Calu3 (cell line): Measurements from ENCODE around the gene PIK3R6. TPM values are rescaled to one million over a fixed set of nuclear protein-coding genes. Genes with fewer than 3 reads are reported as not detected.

Source experiments
- BruUV-seq: library from RNA; stranded (reverse); fragments of 400-500 nt; replicated peaks from 2 replicates; lab custom pipeline; 2021; lab: Mats Ljungman, UMichigan
- CTCF ChIA-PET: fragments of 300-600 bp; sonication (Branson Sonifier 250); formaldehyde crosslinking; loops from one replicate; lab custom pipeline; 2022; ENCODE audit warnings: antibody characterized with exemption; lab: Charles Lee
- DNase-seq: peaks from one replicate; pipeline ENCODE4 v3.0.0; 2022
- H3K27ac Mint-ChIP-seq: one replicate; pipeline ENCODE4 v1.8.0; 2022; ENCODE audit warnings: mixed read lengths; ENCODE audit not compliant: unreplicated experiment
- H3K27me3 Mint-ChIP-seq: one replicate; pipeline ENCODE4 v1.8.0; 2022; ENCODE audit warnings: mixed read lengths; ENCODE audit not compliant: unreplicated experiment
- H3K36me3 Mint-ChIP-seq: one replicate; pipeline ENCODE4 v1.8.0; 2022; ENCODE audit warnings: mild to moderate bottlenecking, moderate library complexity, mixed read lengths; ENCODE audit not compliant: insufficient read depth, unreplicated experiment
- H3K4me1 Mint-ChIP-seq: one replicate; pipeline ENCODE4 v1.8.0; 2022; ENCODE audit warnings: mild to moderate bottlenecking, low read depth, mixed read lengths; ENCODE audit not compliant: unreplicated experiment
- H3K4me3 Mint-ChIP-seq: one replicate; pipeline ENCODE4 v1.8.0; 2022; ENCODE audit warnings: mild to moderate bottlenecking, low read depth, moderate library complexity, mixed read lengths; ENCODE audit not compliant: unreplicated experiment
- H3K9me3 Mint-ChIP-seq: one replicate; pipeline ENCODE4 v1.8.0; 2022; ENCODE audit warnings: low read depth, mixed read lengths; ENCODE audit not compliant: unreplicated experiment
- intact Hi-C: fragments of 100-400 bp; cut with micrococcal nuclease; formaldehyde crosslinking; loops from one replicate; pipeline ENCODE4 v1.10.0; 2022; ENCODE audit not compliant: unreplicated experiment
- total RNA-seq: library from RNA; stranded (reverse); gene quantifications from 2 replicates; pipeline ENCODE4 v1.2.3, GENCODE V29; 2022
- TF ChIP-seq, protein P1 (sequence below): fragments of 200-600 bp; IDR thresholded peaks from one replicate; pipeline ENCODE4 v1.8.0; 2022; ENCODE audit warnings: antibody characterized with exemption; ENCODE audit not compliant: unreplicated experiment

Gene PIK3R6
- total RNA-seq, 1 experiment from 2014 or later = not detected

DNA sequence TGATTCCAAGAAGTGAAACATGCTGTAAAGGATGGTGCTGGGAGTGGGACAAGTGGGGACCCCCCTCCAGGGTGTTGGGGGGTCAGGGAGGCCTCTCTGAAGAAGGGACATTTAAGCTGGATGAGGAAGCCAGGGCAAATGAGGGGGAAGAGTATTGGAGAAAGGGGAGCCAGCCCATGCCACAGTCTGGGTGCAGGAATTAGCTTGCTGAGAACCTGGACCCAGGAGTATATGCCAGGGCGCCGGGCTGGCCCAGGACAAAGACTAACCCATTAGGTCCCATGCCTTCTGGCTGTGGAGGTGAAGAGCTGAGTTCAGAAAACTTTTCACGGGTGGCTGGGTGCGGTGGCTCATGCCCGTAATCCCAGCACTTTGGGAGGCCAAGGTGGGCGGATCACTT lies 45.6 kb upstream of the PIK3R6 start:
- DNase-seq = no peak
- CTCF ChIA-PET = no interaction called here
- TF ChIP-seq, protein P1, sequence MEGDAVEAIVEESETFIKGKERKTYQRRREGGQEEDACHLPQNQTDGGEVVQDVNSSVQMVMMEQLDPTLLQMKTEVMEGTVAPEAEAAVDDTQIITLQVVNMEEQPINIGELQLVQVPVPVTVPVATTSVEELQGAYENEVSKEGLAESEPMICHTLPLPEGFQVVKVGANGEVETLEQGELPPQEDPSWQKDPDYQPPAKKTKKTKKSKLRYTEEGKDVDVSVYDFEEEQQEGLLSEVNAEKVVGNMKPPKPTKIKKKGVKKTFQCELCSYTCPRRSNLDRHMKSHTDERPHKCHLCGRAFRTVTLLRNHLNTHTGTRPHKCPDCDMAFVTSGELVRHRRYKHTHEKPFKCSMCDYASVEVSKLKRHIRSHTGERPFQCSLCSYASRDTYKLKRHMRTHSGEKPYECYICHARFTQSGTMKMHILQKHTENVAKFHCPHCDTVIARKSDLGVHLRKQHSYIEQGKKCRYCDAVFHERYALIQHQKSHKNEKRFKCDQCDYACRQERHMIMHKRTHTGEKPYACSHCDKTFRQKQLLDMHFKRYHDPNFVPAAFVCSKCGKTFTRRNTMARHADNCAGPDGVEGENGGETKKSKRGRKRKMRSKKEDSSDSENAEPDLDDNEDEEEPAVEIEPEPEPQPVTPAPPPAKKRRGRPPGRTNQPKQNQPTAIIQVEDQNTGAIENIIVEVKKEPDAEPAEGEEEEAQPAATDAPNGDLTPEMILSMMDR = no peak
- Mint-ChIP-seq H3K27me3 (peaks cover 62% of the 10 kb centered on the region), H3K4me3 (no peak overlapping the region), H3K27ac (no peak overlapping the region), H3K9me3 (no peaks in the 10 kb centered on the region), H3K36me3 (no peaks in the 10 kb centered on the region), H3K4me1 (no peaks in the 10 kb centered on the region)
- no TSS peak for BruUV-seq
- intact Hi-C loops = no loop called here

DNA sequence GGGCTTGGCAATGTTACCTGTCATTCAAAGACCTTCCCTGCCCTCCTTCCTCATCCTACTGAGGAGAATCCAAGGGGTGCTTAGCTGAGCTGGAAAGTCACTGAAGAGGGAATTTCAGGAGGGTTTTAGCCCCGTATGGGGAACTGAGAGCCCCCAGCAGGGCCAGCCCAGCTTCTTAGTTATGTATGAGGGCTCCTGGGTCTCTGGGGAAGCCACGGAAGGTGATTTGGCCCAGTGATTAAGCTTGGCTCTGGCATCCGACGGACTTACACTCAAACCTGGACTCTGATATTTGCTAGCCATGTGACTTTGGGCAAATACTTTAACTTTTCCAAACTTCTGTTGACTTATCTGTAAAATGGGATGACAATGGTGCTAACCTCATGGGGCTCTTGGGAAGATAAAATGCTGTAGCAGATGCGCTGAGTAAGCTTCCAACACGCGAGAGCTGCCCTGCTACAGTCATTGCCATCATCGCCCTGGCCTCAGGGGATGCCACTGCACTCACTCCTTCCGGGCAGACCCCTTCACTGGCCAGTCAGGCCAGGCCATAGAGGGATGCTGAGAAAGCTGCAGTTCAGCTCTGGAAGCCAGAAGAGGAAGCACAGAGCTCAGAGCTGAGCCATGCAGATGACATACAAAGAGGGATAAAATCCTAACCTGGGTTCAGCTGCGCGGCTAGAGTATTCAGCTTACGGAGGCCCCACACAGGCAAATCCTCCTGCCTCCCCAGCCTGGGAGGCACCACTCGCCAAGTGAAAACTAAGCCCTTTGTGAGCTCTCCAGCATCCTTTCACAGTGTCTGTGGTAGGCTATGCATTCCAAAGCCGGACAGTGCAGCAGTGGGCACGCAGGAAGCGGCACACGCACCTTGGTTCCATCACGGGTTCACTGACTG lies 44.9 kb upstream of the PIK3R6 start:
- intact Hi-C loops = no loop called here
- DNase-seq = no peak
- no TSS peak for BruUV-seq
- no peak overlapping the region for H3K4me3 Mint-ChIP-seq
- H3K27me3 Mint-ChIP-seq = peaks cover 65% of the 10 kb centered on the region
- no peaks in the 10 kb centered on the region for H3K36me3 Mint-ChIP-seq
- no peaks in the 10 kb centered on the region for H3K9me3 Mint-ChIP-seq
- CTCF ChIA-PET = no interaction called here
- H3K4me1 Mint-ChIP-seq = no peaks in the 10 kb centered on the region
- TF ChIP-seq, protein P1 = no peak
- H3K27ac Mint-ChIP-seq = no peak overlapping the region

DNA sequence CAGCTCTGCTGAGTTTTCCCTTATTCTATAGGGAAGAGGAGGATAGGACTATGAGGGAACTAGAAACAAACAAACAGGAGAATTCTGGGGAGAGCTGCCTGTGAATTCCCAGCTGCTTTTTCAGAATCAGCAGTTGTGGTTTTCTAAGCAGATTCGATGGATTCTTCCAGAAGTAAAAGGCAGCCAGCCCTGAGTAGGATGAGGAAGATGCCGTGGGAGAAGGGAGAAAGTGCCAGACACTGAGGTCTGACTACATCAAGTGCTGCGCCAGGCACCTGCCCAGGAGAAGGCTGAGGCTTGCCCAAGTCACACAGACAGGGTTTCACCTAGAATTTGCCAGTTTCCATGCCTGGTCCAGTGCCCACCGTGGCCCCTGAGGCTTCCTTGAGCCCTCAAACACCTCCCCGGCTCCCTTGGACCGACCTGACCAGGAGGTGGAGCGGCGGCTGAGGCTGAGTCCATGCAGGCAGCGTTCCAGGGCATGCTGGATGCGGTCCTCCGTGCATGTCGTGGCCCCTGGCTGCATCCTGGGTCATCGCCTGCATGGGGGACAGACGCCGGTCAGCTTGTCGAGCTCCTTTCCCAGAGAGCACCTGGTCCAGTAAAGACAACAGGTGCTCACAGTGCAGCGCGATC lies 43.6 kb upstream of the PIK3R6 start:
- no peak overlapping the region for H3K4me3 Mint-ChIP-seq
- CTCF ChIA-PET = no interaction called here
- no TSS peak for BruUV-seq
- no peaks in the 10 kb centered on the region for H3K4me1 Mint-ChIP-seq
- TF ChIP-seq, protein P1 = no peak
- H3K27ac Mint-ChIP-seq = no peak overlapping the region
- no peaks in the 10 kb centered on the region for H3K9me3 Mint-ChIP-seq
- intact Hi-C loops = no loop called here
- H3K36me3 Mint-ChIP-seq = no peaks in the 10 kb centered on the region
- DNase-seq = no peak
- H3K27me3 Mint-ChIP-seq = peaks cover 65% of the 10 kb centered on the region

DNA sequence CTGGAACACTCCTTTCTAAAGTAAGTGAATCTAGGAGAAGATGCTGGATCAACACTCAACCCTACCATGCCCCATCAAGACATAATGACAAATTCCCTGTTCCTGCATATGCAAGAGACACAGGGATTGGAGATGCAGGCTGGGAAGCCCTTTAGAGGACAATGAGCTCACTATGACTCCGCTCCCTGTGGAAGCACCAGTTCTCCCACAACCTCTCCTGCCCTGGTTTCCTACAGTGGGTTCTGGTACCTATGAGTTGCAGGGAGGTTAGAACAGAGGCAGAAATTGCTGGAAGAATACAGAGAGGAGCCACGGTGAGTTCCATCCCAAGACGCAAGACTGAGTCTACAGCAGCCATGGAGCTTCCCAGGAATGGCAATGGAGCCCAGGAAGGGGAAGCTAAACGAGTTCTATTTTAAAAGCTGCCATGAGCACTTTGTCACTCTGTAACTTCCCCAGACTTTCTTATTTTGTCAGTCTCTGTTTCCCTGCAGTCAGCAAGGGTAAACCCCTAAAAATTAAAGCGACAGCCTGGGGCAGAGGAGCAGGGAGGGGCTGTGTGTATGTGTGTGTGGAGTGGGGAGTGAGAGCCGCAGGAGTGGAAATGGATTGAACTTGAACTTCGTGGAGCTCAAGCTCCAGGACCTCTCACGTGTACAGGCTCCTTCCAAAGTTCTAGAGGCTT lies 42.3 kb upstream of the PIK3R6 start:
- Mint-ChIP-seq H3K9me3 (no peaks in the 10 kb centered on the region), H3K27ac (no peak overlapping the region), H3K36me3 (no peaks in the 10 kb centered on the region), H3K27me3 (peaks cover 76% of the 10 kb centered on the region), H3K4me1 (no peaks in the 10 kb centered on the region), H3K4me3 (no peak overlapping the region)
- DNase-seq = no peak
- no TSS peak for BruUV-seq
- CTCF ChIA-PET = no interaction called here
- TF ChIP-seq, protein P1 = no peak
- intact Hi-C loops = no loop called here
